Measurements from ENCODE around the gene ZNF792.
"Not testable (repeated sequence)": the region's sequence is repeated elsewhere in the genome, so short reads cannot be mapped to it uniquely, and the experiment has no call there.

ZNF792 gene

GRCh38 chr19:34997071-34997617 is 33.1 kb upstream of the ZNF792 start:
- TF ChIP-seq CTCF (IDR thresholded peaks at IDR 0.05; ENCODE audit: extremely low read depth, insufficient read depth, missing control alignments): no peak
- in situ Hi-C loops (cut with MboI; ENCODE audit: low pct_unique_long_range_greater_than_20kb, low sequenced_read_pairs, unreplicated experiment): no loop called here
- no peak for DNase-seq (ENCODE audit: low spot score)

GRCh38 chr19:34995551-34995950 is 31.5 kb upstream of the ZNF792 start:
- in situ Hi-C loops (cut with MboI; ENCODE audit: low pct_unique_long_range_greater_than_20kb, low sequenced_read_pairs, unreplicated experiment): no loop called here
- no peak for TF ChIP-seq CTCF (IDR thresholded peaks at IDR 0.05; ENCODE audit: extremely low read depth, insufficient read depth, missing control alignments)
- no peak for DNase-seq (ENCODE audit: low spot score)

DNA sequence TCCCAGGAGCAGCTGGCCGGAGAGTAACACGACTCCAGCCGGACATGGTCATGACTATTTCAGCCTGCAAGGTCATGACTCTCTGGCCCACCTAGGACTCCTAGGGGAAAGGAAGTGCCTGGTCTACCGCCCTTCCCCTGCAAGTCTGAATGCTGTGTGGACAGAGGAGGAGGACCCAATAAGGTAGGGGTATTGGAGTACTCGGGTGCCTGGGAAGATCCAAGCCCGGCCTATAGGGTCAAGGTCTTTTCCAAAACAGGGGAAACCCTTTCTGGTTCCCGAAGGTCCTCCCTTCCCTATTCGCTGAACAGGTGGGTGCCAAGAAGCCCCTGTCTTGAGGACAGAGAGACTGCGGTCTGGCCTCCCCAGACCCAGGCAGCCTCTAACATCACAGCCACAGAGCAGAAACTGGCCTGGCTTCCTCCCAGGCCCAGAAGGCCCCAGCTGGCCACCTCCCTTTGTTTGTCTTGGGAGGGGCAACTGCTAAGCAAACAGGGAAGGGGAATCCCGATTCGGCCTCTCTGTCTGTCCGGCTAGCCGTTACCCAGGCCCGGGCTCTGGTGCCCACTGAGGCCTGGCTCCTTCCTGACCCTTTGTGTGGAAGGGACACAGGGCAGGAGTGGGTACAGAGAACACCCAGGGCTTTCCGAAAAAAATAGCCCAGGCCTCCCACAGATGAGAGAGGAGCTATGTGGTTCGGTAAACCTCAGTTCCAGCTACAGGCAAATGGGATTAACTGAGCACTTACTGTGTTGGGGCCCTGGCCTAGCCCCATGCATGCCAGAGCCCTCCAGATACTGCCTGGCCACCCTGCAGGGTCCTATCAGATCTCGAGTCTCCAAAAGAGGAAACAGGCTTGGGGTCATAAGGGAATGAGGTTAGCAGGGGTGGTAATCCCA is 30.9 kb upstream of the ZNF792 start:
- no peak for DNase-seq (ENCODE audit: low spot score)
- no peak for TF ChIP-seq CTCF (IDR thresholded peaks at IDR 0.05; ENCODE audit: extremely low read depth, insufficient read depth, missing control alignments)
- in situ Hi-C loops (cut with MboI; ENCODE audit: low pct_unique_long_range_greater_than_20kb, low sequenced_read_pairs, unreplicated experiment): no loop called here

- in situ Hi-C loops (cut with MboI; ENCODE audit: low pct_unique_long_range_greater_than_20kb, low sequenced_read_pairs, unreplicated experiment): no loop called here
- TF ChIP-seq CTCF (IDR thresholded peaks at IDR 0.05; ENCODE audit: extremely low read depth, insufficient read depth, missing control alignments): no peak
- no peak for DNase-seq (ENCODE audit: low spot score)
Measured at GRCh38 chr19:34994286-34994642, 30.2 kb upstream of the ZNF792 start.

DNA sequence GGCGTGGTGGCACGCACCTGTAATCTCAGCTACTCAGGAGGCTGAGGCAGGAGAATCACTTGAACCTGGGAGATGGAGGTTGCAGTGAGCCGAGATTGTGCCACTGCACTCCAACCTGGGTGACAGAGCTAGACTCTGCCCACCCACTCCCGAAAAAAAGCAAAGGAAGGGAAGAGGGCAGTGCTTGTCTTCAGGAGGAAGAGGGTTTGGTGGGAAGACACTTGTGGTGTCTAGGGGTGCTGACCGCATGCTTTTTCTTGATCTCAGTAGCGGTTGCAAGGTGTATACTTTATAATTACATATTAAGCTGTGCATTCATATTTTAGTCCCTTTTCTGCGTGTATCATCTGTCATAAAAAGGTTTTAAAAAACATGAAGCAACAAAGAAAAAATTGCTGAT is 28.6 kb upstream of the ZNF792 start:
- DNase-seq (ENCODE audit: low spot score); in situ Hi-C loops (cut with MboI; ENCODE audit: low pct_unique_long_range_greater_than_20kb, low sequenced_read_pairs, unreplicated experiment): not testable (repeated sequence)

- TF ChIP-seq CTCF (IDR thresholded peaks at IDR 0.05; ENCODE audit: extremely low read depth, insufficient read depth, missing control alignments): no peak
- in situ Hi-C loops (cut with MboI; ENCODE audit: low pct_unique_long_range_greater_than_20kb, low sequenced_read_pairs, unreplicated experiment): no loop called here
- no peak for DNase-seq (ENCODE audit: low spot score)
Measured at GRCh38 chr19:34991542-34992333, 27.7 kb upstream of the ZNF792 start.

Measured in GM13977 (cell line).